Measurements from ENCODE around the gene ELAVL4.

ELAVL4 gene

GRCh38 chr1:50099654-50100053 lies 9.1 kb upstream of the ELAVL4 start:
- DNase-seq (ENCODE audit: insufficient read length) (no peak), FAIRE-seq (no peak)
- TF ChIP-seq POLR2A (IDR thresholded peaks at IDR 0.05; ENCODE audit: low read depth, low read length), result no peak
- no peak for TF ChIP-seq POLR2AphosphoS5 (IDR thresholded peaks at IDR 0.05; ENCODE audit: low read depth, low read length)

GRCh38 chr1:50103615-50104081 lies 5.1 kb upstream of the ELAVL4 start:
- TF ChIP-seq POLR2AphosphoS5 (IDR thresholded peaks at IDR 0.05; ENCODE audit: low read depth, low read length) (no peak), TAF1 (IDR thresholded peaks at IDR 0.05; ENCODE audit: borderline replicate concordance, low read depth, low read length) (no peak), POLR2A (IDR thresholded peaks at IDR 0.05; ENCODE audit: low read depth, low read length) (no peak)
- FAIRE-seq, result no peak
- DNase-seq (ENCODE audit: insufficient read length), result no peak

GRCh38 chr1:50105433-50105832 lies 3.3 kb upstream of the ELAVL4 start:
- no peak for TF ChIP-seq POLR2AphosphoS5 (IDR thresholded peaks at IDR 0.05; ENCODE audit: low read depth, low read length)
- TF ChIP-seq POLR2A (IDR thresholded peaks at IDR 0.05; ENCODE audit: low read depth, low read length), result no peak
- FAIRE-seq, result no peak
- no peak for DNase-seq (ENCODE audit: insufficient read length)

GRCh38 chr1:50106095-50106761 lies 2.5 kb upstream of the ELAVL4 start:
- DNase-seq (ENCODE audit: insufficient read length) (no peak), FAIRE-seq (no peak)
- no peak for TF ChIP-seq TAF1 (IDR thresholded peaks at IDR 0.05; ENCODE audit: borderline replicate concordance, low read depth, low read length)
- TF ChIP-seq POLR2A (IDR thresholded peaks at IDR 0.05; ENCODE audit: low read depth, low read length), result no peak
- TF ChIP-seq POLR2AphosphoS5 (IDR thresholded peaks at IDR 0.05; ENCODE audit: low read depth, low read length), result no peak

- no peak for FAIRE-seq
- no peak for DNase-seq (ENCODE audit: insufficient read length)
- TF ChIP-seq POLR2A (IDR thresholded peaks at IDR 0.05; ENCODE audit: low read depth, low read length) (no peak), POLR2AphosphoS5 (IDR thresholded peaks at IDR 0.05; ENCODE audit: low read depth, low read length) (no peak), TAF1 (IDR thresholded peaks at IDR 0.05; ENCODE audit: borderline replicate concordance, low read depth, low read length) (no peak)
Observed at GRCh38 chr1:50109116-50109515, 396 bp downstream of the ELAVL4 start.

- TF ChIP-seq POLR2A (IDR thresholded peaks at IDR 0.05; ENCODE audit: low read depth, low read length), result no peak
- no peak for TF ChIP-seq POLR2AphosphoS5 (IDR thresholded peaks at IDR 0.05; ENCODE audit: low read depth, low read length)
- TF ChIP-seq TAF1 (IDR thresholded peaks at IDR 0.05; ENCODE audit: borderline replicate concordance, low read depth, low read length), result no peak
- no peak for FAIRE-seq
- DNase-seq (ENCODE audit: insufficient read length), result no peak
Observed at GRCh38 chr1:50109647-50110075, 941 bp downstream of the ELAVL4 start.

- FAIRE-seq (no peak), DNase-seq (ENCODE audit: insufficient read length) (no peak)
- TF ChIP-seq POLR2A (IDR thresholded peaks at IDR 0.05; ENCODE audit: low read depth, low read length), result no peak
- TF ChIP-seq TAF1 (IDR thresholded peaks at IDR 0.05; ENCODE audit: borderline replicate concordance, low read depth, low read length), result no peak
- no peak for TF ChIP-seq POLR2AphosphoS5 (IDR thresholded peaks at IDR 0.05; ENCODE audit: low read depth, low read length)
Observed at GRCh38 chr1:50110151-50110550, 1.4 kb downstream of the ELAVL4 start.

GRCh38 chr1:50110656-50111055 lies 1.9 kb downstream of the ELAVL4 start:
- FAIRE-seq, result no peak
- no peak for DNase-seq (ENCODE audit: insufficient read length)
- TF ChIP-seq POLR2A (IDR thresholded peaks at IDR 0.05; ENCODE audit: low read depth, low read length) (no peak), TAF1 (IDR thresholded peaks at IDR 0.05; ENCODE audit: borderline replicate concordance, low read depth, low read length) (no peak), POLR2AphosphoS5 (IDR thresholded peaks at IDR 0.05; ENCODE audit: low read depth, low read length) (no peak)

- no peak for FAIRE-seq
- TF ChIP-seq TAF1 (IDR thresholded peaks at IDR 0.05; ENCODE audit: borderline replicate concordance, low read depth, low read length) (no peak), POLR2A (IDR thresholded peaks at IDR 0.05; ENCODE audit: low read depth, low read length) (no peak), POLR2AphosphoS5 (IDR thresholded peaks at IDR 0.05; ENCODE audit: low read depth, low read length) (no peak)
Observed at GRCh38 chr1:50111503-50111902, 2.8 kb downstream of the ELAVL4 start.

GRCh38 chr1:50112193-50112592 lies 3.5 kb downstream of the ELAVL4 start:
- TF ChIP-seq TAF1 (IDR thresholded peaks at IDR 0.05; ENCODE audit: borderline replicate concordance, low read depth, low read length), result no peak
- TF ChIP-seq POLR2A (IDR thresholded peaks at IDR 0.05; ENCODE audit: low read depth, low read length), result no peak
- no peak for TF ChIP-seq POLR2AphosphoS5 (IDR thresholded peaks at IDR 0.05; ENCODE audit: low read depth, low read length)
- DNase-seq (ENCODE audit: insufficient read length) (no peak), FAIRE-seq (no peak)

More at GRCh38 chr1:50111503-50111902, 2.8 kb downstream of the ELAVL4 start:
- no peak for DNase-seq (ENCODE audit: insufficient read length)

- FAIRE-seq (no peak), DNase-seq (ENCODE audit: insufficient read length) (no peak)
Observed at GRCh38 chr1:50123071-50123470, 14.4 kb downstream of the ELAVL4 start.

GRCh38 chr1:50126927-50127715 lies 18.4 kb downstream of the ELAVL4 start:
- FAIRE-seq, result no peak
- TF ChIP-seq POLR2AphosphoS5 (IDR thresholded peaks at IDR 0.05; ENCODE audit: low read depth, low read length) (no peak), TAF1 (IDR thresholded peaks at IDR 0.05; ENCODE audit: borderline replicate concordance, low read depth, low read length) (no peak), POLR2A (IDR thresholded peaks at IDR 0.05; ENCODE audit: low read depth, low read length) (no peak)
- no peak for DNase-seq (ENCODE audit: insufficient read length)

More at GRCh38 chr1:50123071-50123470, 14.4 kb downstream of the ELAVL4 start:
- TF ChIP-seq POLR2A (IDR thresholded peaks at IDR 0.05; ENCODE audit: low read depth, low read length) (no peak), TAF1 (IDR thresholded peaks at IDR 0.05; ENCODE audit: borderline replicate concordance, low read depth, low read length) (no peak), POLR2AphosphoS5 (IDR thresholded peaks at IDR 0.05; ENCODE audit: low read depth, low read length) (no peak)
